Liver (tissue), 9 donors: ENCODE data around the gene JPT2. TPM values are rescaled to one million over a fixed set of nuclear protein-coding genes. Genes with fewer than 3 reads are reported as not detected.

Experiments
- DNase-seq: peaks from one replicate; pipeline ENCODE4 v3.0.0-alpha.2; 2017; ENCODE audit warnings: low spot score
- H3K27ac ChIP-seq, 2 donors: one replicate each; pipeline ENCODE4 v1.7.0; 2013; ENCODE audit warnings: inconsistent platforms in 2 of 2, low read length in 2 of 2, control low read depth in 1 of 2, low read depth in 1 of 2, mild to moderate bottlenecking in 1 of 2
- H3K27me3 ChIP-seq, 4 donors: one replicate each; pipeline versions ENCODE4 v1.6.1 to v1.7.0; 2013; ENCODE audit warnings: low read length in 3 of 4, inconsistent platforms in 1 of 4, mild to moderate bottlenecking in 1 of 4, moderate library complexity in 1 of 4; ENCODE audit not compliant: control insufficient read depth in 4 of 4, insufficient read depth in 4 of 4
- H3K36me3 ChIP-seq, 4 donors: one replicate each; pipeline versions ENCODE4 v1.6.1 to v1.7.0; 2013; ENCODE audit warnings: low read length in 3 of 4, mild to moderate bottlenecking in 3 of 4, low read depth in 1 of 4, moderate library complexity in 1 of 4; ENCODE audit not compliant: control insufficient read depth in 4 of 4, insufficient read depth in 3 of 4
- H3K4me1 ChIP-seq, 4 donors: one replicate each; pipeline versions ENCODE4 v1.6.1 to v1.7.0; 2013; ENCODE audit warnings: low read length in 3 of 4, mild to moderate bottlenecking in 3 of 4, moderate library complexity in 1 of 4; ENCODE audit not compliant: control insufficient read depth in 4 of 4, insufficient read depth in 4 of 4
- H3K4me3 ChIP-seq, 3 donors: one replicate each; pipeline versions ENCODE4 v1.6.1 to v1.7.0; 2013; ENCODE audit warnings: low read length in 3 of 3, control low read depth in 1 of 3, low read depth in 1 of 3, mild to moderate bottlenecking in 1 of 3
- H3K9ac ChIP-seq, 2 donors: one replicate each; pipeline ENCODE4 v1.7.0; 2013; ENCODE audit warnings: low read length in 2 of 2, mild to moderate bottlenecking in 2 of 2, moderate library complexity in 2 of 2, control low read depth in 1 of 2, low read depth in 1 of 2
- H3K9me3 ChIP-seq, 4 donors: one replicate each; pipeline versions ENCODE4 v1.6.1 to v1.7.0; 2013; ENCODE audit warnings: low read length in 3 of 4; ENCODE audit not compliant: control insufficient read depth in 4 of 4
- ATF3 ChIP-seq: IDR thresholded peaks from 2 replicates; pipeline ENCODE4 v1.6.1; 2016; ENCODE audit warnings: antibody characterized with exemption
- EGR1 ChIP-seq, 2 donors: IDR thresholded peaks; 2 replicates each; pipeline ENCODE4 v1.6.1; 2016 to 2018; ENCODE audit warnings: antibody characterized with exemption in 2 of 2, low read depth in 2 of 2
- FOXA1 ChIP-seq: IDR thresholded peaks from 2 replicates; pipeline ENCODE4 v1.6.1; 2016; ENCODE audit warnings: antibody characterized with exemption
- FOXA2 ChIP-seq: IDR thresholded peaks from 2 replicates; pipeline ENCODE4 v1.6.1; 2016; ENCODE audit warnings: antibody characterized with exemption
- GABPA ChIP-seq, 2 donors: IDR thresholded peaks in 1 of 2; conservative IDR thresholded peaks in 1 of 2; 2 replicates each; pipeline ENCODE4 v1.6.1; 2016; ENCODE audit warnings: antibody characterized with exemption in 2 of 2, mild to moderate bottlenecking in 1 of 2, moderate library complexity in 1 of 2
- HNF4A ChIP-seq, 2 donors: conservative IDR thresholded peaks; 2 replicates each; pipeline ENCODE4 v1.6.1; 2016; ENCODE audit warnings: antibody characterized with exemption in 2 of 2, mild to moderate bottlenecking in 2 of 2
- HNF4G ChIP-seq: IDR thresholded peaks from 2 replicates; pipeline ENCODE4 v1.6.1; 2016; ENCODE audit warnings: antibody characterized with exemption
- MAX ChIP-seq: IDR thresholded peaks from 2 replicates; pipeline ENCODE4 v1.6.1; 2016; ENCODE audit warnings: antibody characterized with exemption
- NR2F2 ChIP-seq: IDR thresholded peaks from 2 replicates; pipeline ENCODE4 v1.6.1; 2016; ENCODE audit warnings: antibody characterized with exemption
- REST ChIP-seq: IDR thresholded peaks from 2 replicates; pipeline ENCODE4 v1.6.1; 2016; ENCODE audit warnings: antibody characterized with exemption, mild to moderate bottlenecking
- RXRA ChIP-seq, 2 donors: IDR thresholded peaks; 2 replicates each; pipeline ENCODE4 v1.6.1; 2017 to 2018; ENCODE audit warnings: antibody characterized with exemption in 2 of 2, mild to moderate bottlenecking in 1 of 2
- SP1 ChIP-seq: IDR thresholded peaks from 2 replicates; pipeline ENCODE4 v1.6.1; 2018; ENCODE audit warnings: antibody characterized with exemption, mild to moderate bottlenecking
- ZBTB33 ChIP-seq: IDR thresholded peaks from 2 replicates; pipeline ENCODE4 v1.6.1; 2016; ENCODE audit warnings: antibody characterized with exemption
- WGBS: extraction: QIAGEN DNeasy Blood & Tissue Kit; methylation state at CpG from one replicate; pipeline ENCODE4 v1.1.7; 2013; 5-methylcytosine and 5-hydroxymethylcytosine counted together
- polyA plus RNA-seq, 2 donors: library from polyadenylated mRNA; stranded (reverse) in 1 of 2; unstranded in 1 of 2; fragments of 200-250 nt in 1 of 2; fragments of >200 nt in 1 of 2; fragmentation: Nextera tagmentation in 1 of 2; extraction: Ambion mirVana in 1 of 2; gene quantifications; one replicate each; pipeline versions ENCODE4 v1.2.1 to v1.2.3, GENCODE V29; 2013 to 2015
- total RNA-seq, 2 donors: library from RNA; depleted of rRNA; stranded (reverse); fragments of >200 nt; gene quantifications; one replicate each; pipeline ENCODE4 v1.2.3, GENCODE V29; 2014
- donor health status: healthy.
- donor health status: healthy.
- donor health status: healthy.
- donor health status: healthy.
- donor health status: healthy.

JPT2 gene
- total and polyA plus RNA-seq, 4 donors = 7.4 to 32.6 (median 28.4) TPM

GRCh38 chr16:1666316-1666715 is 11.8 kb upstream of the JPT2 start (continued):
- no peak for TF ChIP-seq REST
- TF ChIP-seq ATF3 = no peak
- no peak for TF ChIP-seq FOXA2

- Histone ChIP-seq H3K4me1 (no peaks in the 10 kb centered on the region), H3K27ac (no peak overlapping the region), H3K4me3 (no peak overlapping the region), H3K27me3 (no peaks in the 10 kb centered on the region), H3K36me3 (peaks cover 24 to 92% (median 72%) of the 10 kb centered on the region in 4 donors), H3K9ac (no peak overlapping the region), H3K9me3 (no peaks in the 10 kb centered on the region)
- TF ChIP-seq HNF4A (conservative IDR thresholded peaks at IDR 0.05) (no peak), RXRA (IDR thresholded peaks at IDR 0.05) (no peak)
- no peak for DNase-seq
- WGBS = 94% methylated on average over 8 of the region's 8 CpGs
Observed at GRCh38 chr16:1667271-1667670, 10.8 kb upstream of the JPT2 start.

GRCh38 chr16:1667916-1668315 is 10.2 kb upstream of the JPT2 start:
- 97% methylated on average over 14 of the region's 14 CpGs for WGBS
- Histone ChIP-seq H3K9me3 (no peaks in the 10 kb centered on the region), H3K9ac (no peak overlapping the region), H3K27me3 (no peaks in the 10 kb centered on the region), H3K4me3 (no peak overlapping the region), H3K4me1 (no peaks in the 10 kb centered on the region), H3K36me3 (peaks cover 24 to 92% (median 68%) of the 10 kb centered on the region in 4 donors), H3K27ac (no peak overlapping the region)
- TF ChIP-seq SP1 = no peak
- no peak for TF ChIP-seq GABPA (IDR thresholded peaks at IDR 0.05 in 1 of 2, conservative IDR thresholded peaks at IDR 0.05 in 1 of 2)
- no peak for TF ChIP-seq ZBTB33
- TF ChIP-seq FOXA2 = no peak
- no peak for TF ChIP-seq FOXA1
- no peak for TF ChIP-seq MAX
- TF ChIP-seq HNF4A (conservative IDR thresholded peaks at IDR 0.05) = no peak
- TF ChIP-seq HNF4G = no peak
- TF ChIP-seq NR2F2 = no peak
- TF ChIP-seq ATF3 = no peak
- no peak for TF ChIP-seq EGR1 (IDR thresholded peaks at IDR 0.05; ENCODE audit: low read depth in 2 of 2)
- no peak for TF ChIP-seq RXRA (IDR thresholded peaks at IDR 0.05)
- TF ChIP-seq REST = no peak
- no peak for DNase-seq
